SHP77 treated with DMSO at 0.1 percent for 48 hours (cell line): ENCODE measurements around the gene MGMT.

Experiments
- DNase-seq: peaks from one replicate; lab custom pipeline; 2025; lab: John Stamatoyannopoulos, UW

Gene MGMT

GRCh38 chr10:129761981-129762956 is 295.2 kb downstream of the MGMT start:
- DNase-seq = no peak

GRCh38 chr10:129764011-129764900 is 297.2 kb downstream of the MGMT start:
- no peak for DNase-seq

- no peak for DNase-seq
Measured at GRCh38 chr10:129764901-129765663, 298.0 kb downstream of the MGMT start.

GRCh38 chr10:129765664-129766550 is 298.9 kb downstream of the MGMT start:
- DNase-seq = no peak

- no peak for DNase-seq
Measured at GRCh38 chr10:129766611-129767550, 299.8 kb downstream of the MGMT start.

GRCh38 chr10:129767751-129768150 is 300.7 kb downstream of the MGMT start:
- no peak for DNase-seq

- no peak for DNase-seq
Measured at GRCh38 chr10:129768437-129769355, 301.7 kb downstream of the MGMT start.

GRCh38 chr10:129769381-129770116 is 302.5 kb downstream of the MGMT start:
- DNase-seq = no peak

GRCh38 chr10:129770286-129770685 is 303.2 kb downstream of the MGMT start:
- no peak for DNase-seq

- DNase-seq = no peak
Measured at GRCh38 chr10:129771024-129771423, 304.0 kb downstream of the MGMT start.

- no peak for DNase-seq
Measured at GRCh38 chr10:129771576-129771975, 304.5 kb downstream of the MGMT start.

GRCh38 chr10:129771991-129772431 is 305.0 kb downstream of the MGMT start:
- DNase-seq = no peak

GRCh38 chr10:129772468-129773358 is 305.7 kb downstream of the MGMT start:
- no peak for DNase-seq

- no peak for DNase-seq
Measured at GRCh38 chr10:129773359-129773990, 306.4 kb downstream of the MGMT start.

- DNase-seq = no peak
Measured at GRCh38 chr10:129774082-129774735, 307.2 kb downstream of the MGMT start.
